B cell (primary cell): ENCODE measurements around the gene SCPEP1.

Experiments used
- EZH2 ChIP-seq: IDR thresholded peaks from 2 replicates; pipeline ENCODE4 v1.6.1; 2012; ENCODE audit warnings: borderline replicate concordance, low read depth, mild to moderate bottlenecking, moderate library complexity, low read length; ENCODE audit not compliant: insufficient read depth, poor library complexity, severe bottlenecking
- TF ChIP-seq, protein P1 (sequence below): fragments of 200-600 bp; IDR thresholded peaks from one replicate; pipeline ENCODE4 v1.8.0; 2022; ENCODE audit warnings: antibody characterized with exemption, mild to moderate bottlenecking

DNA sequence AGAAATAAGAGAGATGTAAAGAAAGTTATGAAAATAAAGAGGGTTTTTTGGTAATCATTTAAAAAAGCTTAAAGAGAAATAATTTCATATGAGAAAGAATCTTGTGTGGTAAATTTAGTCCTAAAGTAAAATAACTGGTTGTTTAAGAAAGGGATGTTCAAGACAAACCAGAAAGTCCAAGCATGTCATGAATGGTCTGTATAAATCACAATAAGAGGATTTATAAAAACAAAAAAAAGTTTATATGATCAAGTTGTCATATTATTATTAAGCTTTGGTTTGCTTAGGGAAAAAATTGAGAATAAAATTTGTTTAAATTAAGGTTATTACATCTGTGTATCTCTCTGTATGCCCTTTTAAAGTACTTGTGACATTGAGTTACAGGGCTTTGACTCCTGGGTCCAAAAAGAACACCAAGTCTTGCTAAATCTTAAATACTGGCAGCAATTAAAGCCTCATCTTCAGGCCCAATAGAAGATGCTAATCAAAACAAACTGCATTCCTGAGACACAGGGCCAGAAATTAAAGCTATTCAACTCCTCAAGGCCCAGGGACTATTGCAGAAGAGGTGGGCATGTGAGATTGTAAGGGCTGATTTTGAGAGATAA, 48.5 kb upstream of the SCPEP1 start:
- TF ChIP-seq, protein P1, sequence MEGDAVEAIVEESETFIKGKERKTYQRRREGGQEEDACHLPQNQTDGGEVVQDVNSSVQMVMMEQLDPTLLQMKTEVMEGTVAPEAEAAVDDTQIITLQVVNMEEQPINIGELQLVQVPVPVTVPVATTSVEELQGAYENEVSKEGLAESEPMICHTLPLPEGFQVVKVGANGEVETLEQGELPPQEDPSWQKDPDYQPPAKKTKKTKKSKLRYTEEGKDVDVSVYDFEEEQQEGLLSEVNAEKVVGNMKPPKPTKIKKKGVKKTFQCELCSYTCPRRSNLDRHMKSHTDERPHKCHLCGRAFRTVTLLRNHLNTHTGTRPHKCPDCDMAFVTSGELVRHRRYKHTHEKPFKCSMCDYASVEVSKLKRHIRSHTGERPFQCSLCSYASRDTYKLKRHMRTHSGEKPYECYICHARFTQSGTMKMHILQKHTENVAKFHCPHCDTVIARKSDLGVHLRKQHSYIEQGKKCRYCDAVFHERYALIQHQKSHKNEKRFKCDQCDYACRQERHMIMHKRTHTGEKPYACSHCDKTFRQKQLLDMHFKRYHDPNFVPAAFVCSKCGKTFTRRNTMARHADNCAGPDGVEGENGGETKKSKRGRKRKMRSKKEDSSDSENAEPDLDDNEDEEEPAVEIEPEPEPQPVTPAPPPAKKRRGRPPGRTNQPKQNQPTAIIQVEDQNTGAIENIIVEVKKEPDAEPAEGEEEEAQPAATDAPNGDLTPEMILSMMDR: no peak
- TF ChIP-seq EZH2: no peak
